ENCODE measurements around the gene NAV2.

Gene NAV2

GRCh38 chr11:19712281-19713195 lies at the start of gene NAV2:
Gene NAV2 (plus strand): TSS chr11:19712837. CDS start chr11:19713696, 859 bp downstream.
- peak; percentile 92 for DNase-seq (ENCODE audit: low read depth)
- no peak for TF ChIP-seq CTCF (conservative IDR thresholded peaks at IDR 0.05; ENCODE audit: low read depth, low read length)
- peak within 1 kb of the TSS; percentile 70 for H3K4me3 ChIP-seq (ENCODE audit: low read depth, low read length)

GRCh38 chr11:19663206-19663605 lies 49.4 kb upstream of the NAV2 start:
- DNase-seq (ENCODE audit: low read depth), result no peak
- H3K4me3 ChIP-seq (ENCODE audit: low read depth, low read length), result no peak overlapping the region
- no peak for TF ChIP-seq CTCF (conservative IDR thresholded peaks at IDR 0.05; ENCODE audit: low read depth, low read length)

- no peak overlapping the region for H3K4me3 ChIP-seq (ENCODE audit: low read depth, low read length)
- peak; percentile 50 for DNase-seq (ENCODE audit: low read depth)
- no peak for TF ChIP-seq CTCF (conservative IDR thresholded peaks at IDR 0.05; ENCODE audit: low read depth, low read length)
Observed at GRCh38 chr11:19664886-19665548, 47.6 kb upstream of the NAV2 start.

- no peak overlapping the region for H3K4me3 ChIP-seq (ENCODE audit: low read depth, low read length)
- DNase-seq (ENCODE audit: low read depth), result no peak
- no peak for TF ChIP-seq CTCF (conservative IDR thresholded peaks at IDR 0.05; ENCODE audit: low read depth, low read length)
Observed at GRCh38 chr11:19666951-19667350, 45.7 kb upstream of the NAV2 start.

GRCh38 chr11:19669511-19669910 lies 43.1 kb upstream of the NAV2 start:
- no peak for DNase-seq (ENCODE audit: low read depth)
- H3K4me3 ChIP-seq (ENCODE audit: low read depth, low read length), result no peak overlapping the region
- no peak for TF ChIP-seq CTCF (conservative IDR thresholded peaks at IDR 0.05; ENCODE audit: low read depth, low read length)

GRCh38 chr11:19670030-19670791 lies 42.4 kb upstream of the NAV2 start:
- no peak for TF ChIP-seq CTCF (conservative IDR thresholded peaks at IDR 0.05; ENCODE audit: low read depth, low read length)
- peak; percentile 66 for DNase-seq (ENCODE audit: low read depth)
- no peak overlapping the region for H3K4me3 ChIP-seq (ENCODE audit: low read depth, low read length)
